ENCODE data around the gene SNX33.
"Not testable (repeated sequence)": the region's sequence is repeated elsewhere in the genome, so short reads cannot be mapped to it uniquely, and the experiment has no call there.

The SNX33 gene

DNA sequence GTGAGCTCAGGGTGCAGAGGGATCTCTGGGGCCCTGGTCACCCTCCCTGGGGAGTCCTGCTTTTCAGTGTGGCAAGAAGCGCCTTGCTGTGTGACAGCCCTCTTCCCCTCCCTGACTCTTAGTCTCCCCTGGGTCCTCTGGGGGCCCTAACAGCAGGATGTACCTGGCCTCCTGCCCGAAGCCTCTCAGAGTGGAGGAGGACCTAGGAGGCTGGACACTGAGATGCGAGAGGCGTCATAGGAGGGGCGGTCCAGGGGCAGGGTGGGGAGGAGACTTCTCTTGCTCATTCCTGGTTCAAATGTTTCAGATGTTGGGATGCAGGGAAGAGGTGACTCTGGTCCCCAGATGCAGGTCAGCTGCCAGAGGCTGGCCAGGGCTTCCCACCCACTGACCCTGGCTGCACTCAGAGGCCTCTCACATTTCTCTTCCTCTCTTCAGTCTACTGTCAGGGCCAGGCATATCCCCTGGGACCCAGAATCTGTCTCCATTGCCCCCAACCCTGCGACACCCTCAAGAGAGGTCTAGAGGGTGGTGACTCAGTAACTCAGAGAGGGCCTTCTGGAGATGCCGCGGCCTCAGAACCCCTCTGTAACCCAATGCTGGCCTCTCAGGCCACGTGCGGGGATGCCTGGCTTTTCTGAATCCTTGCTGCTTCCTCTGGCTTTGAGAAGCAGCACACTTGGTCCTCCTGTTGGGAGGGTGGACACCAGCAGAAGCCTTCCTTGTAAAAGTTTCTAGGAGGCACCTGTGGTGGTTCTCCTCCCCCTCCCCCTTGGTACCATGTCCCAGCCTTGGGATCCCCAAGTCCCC is 25.9 kb downstream of the SNX33 start:
- peak overlapping the region; percentile 8 for H3K4me3 ChIP-seq (ENCODE audit: low read depth, low read length)
- DNase-seq (ENCODE audit: low read depth) = peak; percentile 88
- TF ChIP-seq, protein P1, sequence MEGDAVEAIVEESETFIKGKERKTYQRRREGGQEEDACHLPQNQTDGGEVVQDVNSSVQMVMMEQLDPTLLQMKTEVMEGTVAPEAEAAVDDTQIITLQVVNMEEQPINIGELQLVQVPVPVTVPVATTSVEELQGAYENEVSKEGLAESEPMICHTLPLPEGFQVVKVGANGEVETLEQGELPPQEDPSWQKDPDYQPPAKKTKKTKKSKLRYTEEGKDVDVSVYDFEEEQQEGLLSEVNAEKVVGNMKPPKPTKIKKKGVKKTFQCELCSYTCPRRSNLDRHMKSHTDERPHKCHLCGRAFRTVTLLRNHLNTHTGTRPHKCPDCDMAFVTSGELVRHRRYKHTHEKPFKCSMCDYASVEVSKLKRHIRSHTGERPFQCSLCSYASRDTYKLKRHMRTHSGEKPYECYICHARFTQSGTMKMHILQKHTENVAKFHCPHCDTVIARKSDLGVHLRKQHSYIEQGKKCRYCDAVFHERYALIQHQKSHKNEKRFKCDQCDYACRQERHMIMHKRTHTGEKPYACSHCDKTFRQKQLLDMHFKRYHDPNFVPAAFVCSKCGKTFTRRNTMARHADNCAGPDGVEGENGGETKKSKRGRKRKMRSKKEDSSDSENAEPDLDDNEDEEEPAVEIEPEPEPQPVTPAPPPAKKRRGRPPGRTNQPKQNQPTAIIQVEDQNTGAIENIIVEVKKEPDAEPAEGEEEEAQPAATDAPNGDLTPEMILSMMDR (conservative IDR thresholded peaks at IDR 0.05; ENCODE audit: low read depth, low read length) = no peak

DNA sequence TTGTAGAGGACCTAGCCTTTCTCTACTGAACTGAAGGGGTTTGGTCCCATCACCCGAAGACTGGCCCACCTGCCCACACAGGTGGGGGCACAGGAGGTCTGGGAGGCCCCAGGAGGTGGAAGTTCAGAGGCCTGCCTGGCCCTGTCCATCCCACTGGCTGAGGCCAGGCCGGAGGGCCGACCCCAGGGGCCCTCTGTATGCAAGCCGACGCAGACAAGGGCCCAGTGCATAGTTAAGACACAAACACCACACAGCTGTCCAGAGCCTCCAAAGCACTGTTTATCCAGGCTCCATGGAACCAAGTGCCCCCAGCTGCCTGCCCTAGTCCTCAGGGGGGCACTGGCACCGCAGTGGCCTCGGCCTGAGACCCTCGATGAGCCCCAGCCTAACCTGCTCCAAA is 26.7 kb downstream of the SNX33 start:
- TF ChIP-seq, protein P1 (conservative IDR thresholded peaks at IDR 0.05; ENCODE audit: low read depth, low read length) = no peak
- H3K4me3 ChIP-seq (ENCODE audit: low read depth, low read length) = no peak overlapping the region
- no peak for DNase-seq (ENCODE audit: low read depth)

DNA sequence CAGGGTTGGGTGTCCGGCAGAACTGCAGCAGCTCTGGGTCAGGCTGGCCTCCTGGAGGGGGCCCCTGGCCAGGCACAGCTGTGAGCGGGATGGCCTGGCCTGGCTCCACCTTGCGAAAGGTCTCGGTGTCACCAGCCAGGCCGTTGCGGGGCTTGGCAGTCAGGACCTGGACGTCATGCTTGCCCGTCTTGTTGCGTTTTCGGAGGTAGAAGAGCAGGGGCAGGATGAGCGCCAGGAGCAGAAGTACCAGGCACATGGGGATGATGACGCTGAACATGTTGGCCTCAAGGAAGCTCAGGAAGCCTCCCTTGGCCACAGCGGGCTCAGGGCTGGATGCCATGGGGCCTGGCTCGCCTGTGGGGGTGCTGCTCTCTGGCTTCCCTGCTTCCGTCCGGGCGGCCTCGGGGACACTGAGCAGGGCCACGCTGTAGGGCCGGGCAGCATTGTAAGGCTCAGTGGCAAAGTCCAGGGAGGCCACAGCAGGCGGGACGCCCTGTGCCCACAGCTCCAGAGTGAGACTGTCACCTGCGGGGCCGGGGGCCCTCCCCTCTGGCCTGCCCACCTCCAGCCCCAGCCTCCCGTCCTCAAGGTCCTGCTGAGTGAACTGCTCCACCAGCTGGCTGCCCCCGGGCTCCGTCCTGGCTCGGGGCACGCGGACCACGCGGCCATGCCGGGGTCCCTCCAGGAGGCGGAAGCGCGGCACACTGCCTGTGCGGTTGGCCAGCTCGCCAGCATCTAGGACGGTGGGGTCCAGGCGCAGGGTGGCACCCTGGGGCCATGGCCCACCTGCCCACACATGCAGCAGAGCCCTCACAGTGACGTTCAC is 28.1 kb downstream of the SNX33 start:
- TF ChIP-seq, protein P1 (conservative IDR thresholded peaks at IDR 0.05; ENCODE audit: low read depth, low read length) = no peak
- H3K4me3 ChIP-seq (ENCODE audit: low read depth, low read length) = no peak overlapping the region
- DNase-seq (ENCODE audit: low read depth) = no peak

DNA sequence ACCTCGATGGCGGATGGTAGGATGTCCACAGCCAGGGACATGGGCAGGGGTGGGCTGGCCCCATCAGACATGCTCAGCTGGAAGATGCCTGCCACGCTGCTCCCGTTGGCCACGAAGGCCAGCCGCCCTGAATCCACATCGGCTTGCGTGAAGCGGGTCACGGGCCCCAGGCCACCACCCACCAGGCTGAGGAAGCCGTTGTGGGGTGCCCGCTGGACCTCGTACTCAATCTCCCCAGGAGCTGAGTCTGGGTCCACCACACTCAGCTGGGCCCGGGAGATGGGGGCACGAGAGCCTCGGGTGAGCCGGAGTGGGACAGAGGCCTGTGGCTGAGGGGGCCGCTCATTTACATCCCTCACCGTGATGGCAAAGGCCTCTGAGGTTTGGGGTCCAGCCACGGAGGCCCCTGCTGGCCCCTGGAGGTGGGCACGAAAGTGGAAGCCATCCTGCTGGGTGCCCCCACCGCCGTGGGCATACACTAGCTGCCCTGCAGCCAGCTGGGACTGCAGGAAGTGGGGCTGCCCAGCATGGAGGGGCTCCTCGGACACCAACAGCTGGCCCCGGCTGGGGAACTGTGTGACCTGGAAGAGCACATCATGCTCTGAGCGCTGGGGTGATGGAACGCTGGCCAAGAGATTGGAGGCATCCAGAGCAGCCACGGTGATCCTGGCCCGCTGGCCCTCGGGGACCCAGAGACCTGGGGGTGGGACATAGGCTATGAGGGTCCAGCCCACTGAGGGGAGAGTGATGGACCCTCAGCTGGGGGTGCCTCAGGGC is 29.2 kb downstream of the SNX33 start:
- TF ChIP-seq, protein P1 (conservative IDR thresholded peaks at IDR 0.05; ENCODE audit: low read depth, low read length) = no peak
- no peak for DNase-seq (ENCODE audit: low read depth)
- no peak overlapping the region for H3K4me3 ChIP-seq (ENCODE audit: low read depth, low read length)

DNA sequence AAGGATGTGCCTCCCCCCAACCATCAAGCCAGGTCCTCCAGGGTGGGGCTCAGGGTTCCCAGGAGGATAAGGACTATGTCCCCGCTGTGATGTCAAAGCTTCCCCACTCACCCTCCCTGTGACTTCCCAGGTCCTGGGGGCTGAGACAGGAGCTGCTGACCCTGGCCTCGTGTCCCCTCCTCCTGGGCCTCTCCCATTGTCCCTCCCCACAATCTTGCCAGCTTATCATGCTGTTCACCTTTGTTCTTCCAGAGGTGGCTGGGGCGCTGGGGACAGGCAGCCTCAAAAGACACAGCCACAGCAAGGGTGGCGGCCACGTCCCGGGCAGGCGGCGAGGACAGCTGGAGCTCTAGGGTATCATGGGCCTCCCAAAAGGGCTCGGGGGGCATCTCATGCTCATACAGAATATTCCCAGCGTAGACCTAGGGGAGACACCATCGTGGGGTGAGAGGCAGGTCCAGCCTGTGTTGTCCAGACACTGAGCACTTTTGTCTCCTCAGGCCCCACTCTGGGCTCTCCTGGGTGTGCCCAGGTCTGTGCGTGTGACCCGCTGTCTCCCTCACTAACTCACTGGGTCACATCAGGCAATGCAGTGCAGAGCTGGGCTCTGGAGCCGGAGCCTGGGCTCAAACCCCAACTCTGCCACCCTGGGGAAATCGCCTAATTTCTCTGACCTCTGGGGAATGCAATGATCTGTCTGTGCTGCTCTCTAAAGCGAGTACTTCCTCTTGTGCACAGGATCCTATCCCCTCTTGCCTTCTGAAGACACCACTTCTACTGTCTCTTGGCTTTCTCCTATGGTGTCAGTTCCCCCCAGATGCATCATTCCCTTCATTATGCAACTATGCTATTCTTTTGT is 30.0 kb downstream of the SNX33 start:
- no peak for DNase-seq (ENCODE audit: low read depth)
- TF ChIP-seq, protein P1 (conservative IDR thresholded peaks at IDR 0.05; ENCODE audit: low read depth, low read length) = no peak
- no peak overlapping the region for H3K4me3 ChIP-seq (ENCODE audit: low read depth, low read length)

DNA sequence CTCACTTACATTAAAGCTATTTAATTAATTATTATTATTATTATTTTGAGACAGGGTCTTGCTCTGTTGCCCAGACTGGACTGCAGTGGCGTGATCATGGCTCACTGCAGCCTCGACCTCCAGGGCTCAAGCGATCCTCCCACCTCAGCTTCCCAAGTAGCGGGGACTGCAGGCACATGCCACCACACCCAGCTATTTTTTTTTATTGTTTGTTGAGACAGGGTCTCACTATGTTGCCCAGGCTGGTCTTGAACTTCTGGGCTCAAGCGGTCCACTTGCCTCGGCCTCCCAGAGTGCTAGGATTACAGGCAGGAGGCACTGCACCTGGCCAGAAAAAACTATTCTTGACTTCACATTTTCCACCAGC is 30.6 kb downstream of the SNX33 start:
- H3K4me3 ChIP-seq (ENCODE audit: low read depth, low read length) = not testable (repeated sequence)

More for the DNA sequence above, 30.6 kb downstream of the SNX33 start:
- DNase-seq (ENCODE audit: low read depth) = not testable (repeated sequence)

Data from choroid plexus epithelial cell (primary cell).